A549 (cell line): ENCODE data around the gene CREG2.

ENCODE experiments used
- CEBPB ChIP-seq, 2 experiments: fragments of >200 bp in 1 of 2; sonication (Bioruptor Twin) in 1 of 2; formaldehyde crosslinking in 1 of 2; IDR thresholded peaks; 2 replicates each; pipeline ENCODE4 v1.6.1; 2012 to 2016
- CTCF ChIP-seq: fragments of >200 bp; sonication (Bioruptor Twin); formaldehyde crosslinking; IDR thresholded peaks from 3 replicates; pipeline ENCODE4 v1.5.1; 2016
- EP300 ChIP-seq, 2 experiments: fragments of >200 bp; sonication (Bioruptor Twin); formaldehyde crosslinking; IDR thresholded peaks; 2 replicates in 1 of 2; 3 replicates in 1 of 2; pipeline ENCODE4 v1.6.1; 2016 to 2017
- ESRRA ChIP-seq: fragments of 150-350 bp; IDR thresholded peaks from 2 replicates; pipeline ENCODE4 v1.6.1; 2014; ENCODE audit warnings: mild to moderate bottlenecking, low read length, borderline replicate concordance
- GATA3 ChIP-seq: IDR thresholded peaks from 2 replicates; pipeline ENCODE4 v1.6.1; 2012; ENCODE audit warnings: borderline replicate concordance
- JUNB ChIP-seq: fragments of >200 bp; sonication (Bioruptor Twin); formaldehyde crosslinking; IDR thresholded peaks from 2 replicates; pipeline ENCODE4 v1.6.1; 2016
- POLR2A ChIP-seq: IDR thresholded peaks from 2 replicates; pipeline ENCODE4 v1.6.1; 2012; ENCODE audit warnings: mild to moderate bottlenecking, low read length
- RCOR1 ChIP-seq: fragments of 150-350 bp; IDR thresholded peaks from 2 replicates; pipeline ENCODE4 v1.6.1; 2014; ENCODE audit warnings: antibody characterized with exemption, low read length, low read depth
- RFX5 ChIP-seq: fragments of 450-650 bp; IDR thresholded peaks from 2 replicates; pipeline ENCODE4 v1.7.1; 2014; ENCODE audit warnings: antibody characterized with exemption, mild to moderate bottlenecking, moderate library complexity
- USF2 ChIP-seq: fragments of 450-650 bp; IDR thresholded peaks from 2 replicates; pipeline ENCODE4 v1.6.1; 2014; ENCODE audit warnings: antibody characterized with exemption
- TF ChIP-seq, protein P1 (sequence below): fragments of 250-450 bp; sonication (Bioruptor Pico); IDR thresholded peaks from 2 replicates; pipeline ENCODE4 v1.5.0; 2021; ENCODE audit warnings: mild to moderate bottlenecking, moderate library complexity, borderline replicate concordance
- TF ChIP-seq, protein P2 (sequence below): IDR thresholded peaks from 2 replicates; pipeline ENCODE4 v1.6.1; 2012
- TF ChIP-seq, protein P3 (sequence below): fragments of 250-450 bp; sonication (Bioruptor Pico); IDR thresholded peaks from 2 replicates; pipeline ENCODE4 v1.5.0; 2020; ENCODE audit warnings: low read depth, mild to moderate bottlenecking, moderate library complexity

- TF ChIP-seq, protein P1, sequence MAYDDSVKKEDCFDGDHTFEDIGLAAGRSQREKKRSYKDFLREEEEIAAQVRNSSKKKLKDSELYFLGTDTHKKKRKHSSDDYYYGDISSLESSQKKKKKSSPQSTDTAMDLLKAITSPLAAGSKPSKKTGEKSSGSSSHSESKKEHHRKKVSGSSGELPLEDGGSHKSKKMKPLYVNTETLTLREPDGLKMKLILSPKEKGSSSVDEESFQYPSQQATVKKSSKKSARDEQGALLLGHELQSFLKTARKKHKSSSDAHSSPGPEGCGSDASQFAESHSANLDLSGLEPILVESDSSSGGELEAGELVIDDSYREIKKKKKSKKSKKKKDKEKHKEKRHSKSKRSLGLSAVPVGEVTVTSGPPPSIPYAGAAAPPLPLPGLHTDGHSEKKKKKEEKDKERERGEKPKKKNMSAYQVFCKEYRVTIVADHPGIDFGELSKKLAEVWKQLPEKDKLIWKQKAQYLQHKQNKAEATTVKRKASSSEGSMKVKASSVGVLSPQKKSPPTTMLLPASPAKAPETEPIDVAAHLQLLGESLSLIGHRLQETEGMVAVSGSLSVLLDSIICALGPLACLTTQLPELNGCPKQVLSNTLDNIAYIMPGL (CRISPR knock-in tag) = no peak; the same call in 1 of the 2 replicates
- TF ChIP-seq CTCF = no peak
- TF ChIP-seq, protein P2, sequence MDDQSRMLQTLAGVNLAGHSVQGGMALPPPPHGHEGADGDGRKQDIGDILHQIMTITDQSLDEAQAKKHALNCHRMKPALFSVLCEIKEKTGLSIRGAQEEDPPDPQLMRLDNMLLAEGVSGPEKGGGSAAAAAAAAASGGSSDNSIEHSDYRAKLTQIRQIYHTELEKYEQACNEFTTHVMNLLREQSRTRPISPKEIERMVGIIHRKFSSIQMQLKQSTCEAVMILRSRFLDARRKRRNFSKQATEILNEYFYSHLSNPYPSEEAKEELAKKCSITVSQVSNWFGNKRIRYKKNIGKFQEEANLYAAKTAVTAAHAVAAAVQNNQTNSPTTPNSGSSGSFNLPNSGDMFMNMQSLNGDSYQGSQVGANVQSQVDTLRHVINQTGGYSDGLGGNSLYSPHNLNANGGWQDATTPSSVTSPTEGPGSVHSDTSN = peak; percentile 9; the same call in 1 of the 2 replicates
- TF ChIP-seq, protein P3, sequence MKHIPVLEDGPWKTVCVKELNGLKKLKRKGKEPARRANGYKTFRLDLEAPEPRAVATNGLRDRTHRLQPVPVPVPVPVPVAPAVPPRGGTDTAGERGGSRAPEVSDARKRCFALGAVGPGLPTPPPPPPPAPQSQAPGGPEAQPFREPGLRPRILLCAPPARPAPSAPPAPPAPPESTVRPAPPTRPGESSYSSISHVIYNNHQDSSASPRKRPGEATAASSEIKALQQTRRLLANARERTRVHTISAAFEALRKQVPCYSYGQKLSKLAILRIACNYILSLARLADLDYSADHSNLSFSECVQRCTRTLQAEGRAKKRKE (CRISPR knock-in tag) = peak; percentile 76; the same call in 1 of the 2 replicates
- TF ChIP-seq RCOR1 = no peak
- TF ChIP-seq EP300 (IDR thresholded peaks at IDR 0.05) = no peak
- peak; percentile 87 for TF ChIP-seq POLR2A
- no peak for TF ChIP-seq RFX5
- TF ChIP-seq GATA3 = no peak; the same call in 1 of the 2 replicates
- TF ChIP-seq ESRRA = no peak
- TF ChIP-seq USF2 = no peak
- no peak for TF ChIP-seq JUNB
- TF ChIP-seq CEBPB (IDR thresholded peaks at IDR 0.05) = peak; percentile 93 to 98
Measured at GRCh38 chr2:101308432-101309210, 78.7 kb downstream of the CREG2 start, which contains the start of gene RNF149.
